HT1080 (cell line): ENCODE data around the gene PPM1D. TPM values are rescaled to one million over a fixed set of nuclear protein-coding genes. Genes with fewer than 3 reads are reported as not detected.
A peak's percentile ranks its signal among the peaks of the same experiment; 100 is the strongest.
"Not testable (repeated sequence)": the region's sequence is repeated elsewhere in the genome, so short reads cannot be mapped to it uniquely, and the experiment has no call there.

Experiments
- DNase-seq: peaks from one replicate; pipeline ENCODE4 v3.0.0-alpha.2; 2015; ENCODE audit warnings: low read depth
- polyA plus RNA-seq, 2 experiments: library from polyadenylated mRNA; depleted of rRNA; stranded (reverse); fragments of >200 nt; gene quantifications; 2 replicates each; pipeline ENCODE4 v1.2.3, GENCODE V29; 2015
- total RNA-seq: library from RNA; depleted of rRNA; stranded (reverse); fragments of >200 nt; shearing (Covaris generic); gene quantifications from 2 replicates; pipeline ENCODE4 v1.2.3, GENCODE V29; 2014; rRNA removed

Gene PPM1D
- total RNA-seq, result 10.8 and 12.0 TPM in 2 replicates
- 7.3 and 11.5 TPM in 2 replicates for polyA plus RNA-seq (2015; cell fraction: cytosol; rRNA removed)
- polyA plus RNA-seq (2015; cell fraction: nucleus; rRNA removed), result 10.6 and 10.8 TPM in 2 replicates

- DNase-seq, result peak; percentile 98
Measured at GRCh38 chr17:60599620-60600489, at the start of gene PPM1D. TSS of gene PPM1D (plus strand) at chr17:60600193. CDS start at chr17:60600415, 222 bp downstream.

GRCh38 chr17:60552255-60552654, 47.7 kb upstream of the PPM1D start:
- not testable (repeated sequence) for DNase-seq

GRCh38 chr17:60554377-60554788, 45.6 kb upstream of the PPM1D start:
- DNase-seq, result peak; percentile 57

GRCh38 chr17:60555786-60556185, 44.2 kb upstream of the PPM1D start:
- DNase-seq, result no peak

- DNase-seq, result no peak
Measured at GRCh38 chr17:60557805-60558204, 42.2 kb upstream of the PPM1D start.

- no peak for DNase-seq
Measured at GRCh38 chr17:60559659-60559994, 40.4 kb upstream of the PPM1D start.

- no peak for DNase-seq
Measured at GRCh38 chr17:60559995-60560859, 39.8 kb upstream of the PPM1D start.

- DNase-seq, result no peak
Measured at GRCh38 chr17:60560860-60561257, 39.1 kb upstream of the PPM1D start.

GRCh38 chr17:60562421-60562820, 37.6 kb upstream of the PPM1D start:
- no peak for DNase-seq

- DNase-seq, result peak; percentile 43
Measured at GRCh38 chr17:60563743-60564142, 36.2 kb upstream of the PPM1D start.

GRCh38 chr17:60565233-60565632, 34.8 kb upstream of the PPM1D start:
- no peak for DNase-seq

- DNase-seq, result no peak
Measured at GRCh38 chr17:60573236-60574051, 26.5 kb upstream of the PPM1D start.

- DNase-seq, result peak; percentile 51
Measured at GRCh38 chr17:60577147-60577915, 22.7 kb upstream of the PPM1D start.

GRCh38 chr17:60579090-60579489, 20.9 kb upstream of the PPM1D start:
- no peak for DNase-seq

- no peak for DNase-seq
Measured at GRCh38 chr17:60579551-60579950, 20.4 kb upstream of the PPM1D start.

GRCh38 chr17:60583008-60583407, 17.0 kb upstream of the PPM1D start:
- DNase-seq, result no peak

- DNase-seq, result no peak
Measured at GRCh38 chr17:60585887-60586286, 14.1 kb upstream of the PPM1D start.

GRCh38 chr17:60586288-60586974, 13.6 kb upstream of the PPM1D start:
- DNase-seq, result no peak

GRCh38 chr17:60590070-60590469, 9.9 kb upstream of the PPM1D start:
- no peak for DNase-seq

GRCh38 chr17:60592750-60593149, 7.2 kb upstream of the PPM1D start:
- no peak for DNase-seq
